ENCODE results near the gene CCDC134. TPM values are rescaled to one million over a fixed set of nuclear protein-coding genes. Genes with fewer than 3 reads are reported as not detected.

The CCDC134 gene
- total RNA-seq, 1 donor from 2014 or later, result 11.3 TPM

- H3K4me1 ChIP-seq (ENCODE audit: insufficient read depth, low read length), result peaks cover 15% of the 10 kb centered on the region
- H3K4me1 Mint-ChIP-seq (ENCODE audit: low read depth, unreplicated experiment), result peaks cover 12% of the 10 kb centered on the region
- no peaks in the 10 kb centered on the region for H3K36me3 Mint-ChIP-seq (ENCODE audit: low read depth, unreplicated experiment)
- FAIRE-seq (no peak), DNase-seq (ENCODE audit: low read depth) (no peak)
- H3K27ac ChIP-seq (ENCODE audit: low read depth, low read length), result peak overlapping the region; percentile 15
- H3K9me3 Mint-ChIP-seq (ENCODE audit: unreplicated experiment), result no peaks in the 10 kb centered on the region
- no peaks in the 10 kb centered on the region for H3K27me3 ChIP-seq (ENCODE audit: insufficient read depth, low read length)
- peaks cover 23% of the 10 kb centered on the region for H3K79me2 ChIP-seq (ENCODE audit: insufficient read depth, low read length)
- H3K27ac Mint-ChIP-seq (ENCODE audit: unreplicated experiment), result no peak overlapping the region
- peak overlapping the region; percentile 97 for H3K4me2 ChIP-seq (ENCODE audit: low read length)
- H3K36me3 ChIP-seq (ENCODE audit: insufficient read depth, low read length), result no peaks in the 10 kb centered on the region
- H4K20me1 ChIP-seq (ENCODE audit: insufficient read depth, low read length), result peaks cover 9% of the 10 kb centered on the region
- peak overlapping the region; percentile 92 for H3K4me3 Mint-ChIP-seq (ENCODE audit: unreplicated experiment)
- no peak for TF ChIP-seq CTCF (IDR thresholded peaks at IDR 0.05; ENCODE audit: insufficient read depth, low read depth, low read length)
- no peak for TF ChIP-seq EZH2 (IDR thresholded peaks at IDR 0.05; ENCODE audit: insufficient read depth, low read length)
- no peaks in the 10 kb centered on the region for H3K9me3 ChIP-seq (ENCODE audit: insufficient read depth, low read depth, low read length)
- H2AFZ ChIP-seq (ENCODE audit: low read depth, low read length), result peak overlapping the region; percentile 94
- peak overlapping the region; percentile 84 for H3K9ac ChIP-seq (ENCODE audit: low read length)
- H3K4me3 ChIP-seq (ENCODE audit: insufficient read depth, low read depth, low read length), result peak overlapping the region; percentile 85
- H3K27me3 Mint-ChIP-seq (ENCODE audit: low read depth, unreplicated experiment), result no peaks in the 10 kb centered on the region
Observed at GRCh38 chr22:41801147-41801819, 804 bp downstream of the CCDC134 start.

GRCh38 chr22:41801886-41802285 is 1.4 kb downstream of the CCDC134 start:
- no peak overlapping the region for H3K27ac Mint-ChIP-seq (ENCODE audit: unreplicated experiment)
- no peaks in the 10 kb centered on the region for H3K36me3 ChIP-seq (ENCODE audit: insufficient read depth, low read length)
- peaks cover 9% of the 10 kb centered on the region for H4K20me1 ChIP-seq (ENCODE audit: insufficient read depth, low read length)
- H3K27me3 ChIP-seq (ENCODE audit: insufficient read depth, low read length), result no peaks in the 10 kb centered on the region
- no peak overlapping the region for H3K27ac ChIP-seq (ENCODE audit: low read depth, low read length)
- no peak overlapping the region for H2AFZ ChIP-seq (ENCODE audit: low read depth, low read length)
- H3K79me2 ChIP-seq (ENCODE audit: insufficient read depth, low read length), result peaks cover 23% of the 10 kb centered on the region
- H3K4me3 Mint-ChIP-seq (ENCODE audit: unreplicated experiment), result peak overlapping the region; percentile 92
- H3K27me3 Mint-ChIP-seq (ENCODE audit: low read depth, unreplicated experiment), result no peaks in the 10 kb centered on the region
- peaks cover 15% of the 10 kb centered on the region for H3K4me1 ChIP-seq (ENCODE audit: insufficient read depth, low read length)
- H3K9me3 Mint-ChIP-seq (ENCODE audit: unreplicated experiment), result no peaks in the 10 kb centered on the region
- no peak for DNase-seq (ENCODE audit: low read depth)
- H3K9me3 ChIP-seq (ENCODE audit: insufficient read depth, low read depth, low read length), result no peaks in the 10 kb centered on the region
- H3K36me3 Mint-ChIP-seq (ENCODE audit: low read depth, unreplicated experiment), result no peaks in the 10 kb centered on the region
- H3K4me2 ChIP-seq (ENCODE audit: low read length), result peak overlapping the region; percentile 97
- no peak overlapping the region for H3K4me3 ChIP-seq (ENCODE audit: insufficient read depth, low read depth, low read length)
- H3K9ac ChIP-seq (ENCODE audit: low read length), result no peak overlapping the region
- H3K4me1 Mint-ChIP-seq (ENCODE audit: low read depth, unreplicated experiment), result peaks cover 12% of the 10 kb centered on the region
- no peak for FAIRE-seq
- TF ChIP-seq CTCF (IDR thresholded peaks at IDR 0.05; ENCODE audit: insufficient read depth, low read depth, low read length) (no peak), EZH2 (IDR thresholded peaks at IDR 0.05; ENCODE audit: insufficient read depth, low read length) (no peak)

- H3K4me1 ChIP-seq (ENCODE audit: insufficient read depth, low read length), result peaks cover 7% of the 10 kb centered on the region
- FAIRE-seq, result no peak
- no peak overlapping the region for H3K4me3 ChIP-seq (ENCODE audit: insufficient read depth, low read depth, low read length)
- H2AFZ ChIP-seq (ENCODE audit: low read depth, low read length), result no peak overlapping the region
- H3K79me2 ChIP-seq (ENCODE audit: insufficient read depth, low read length), result peaks cover 23% of the 10 kb centered on the region
- Mint-ChIP-seq H3K9me3 (ENCODE audit: unreplicated experiment) (no peaks in the 10 kb centered on the region), H3K27ac (ENCODE audit: unreplicated experiment) (no peak overlapping the region), H3K27me3 (ENCODE audit: low read depth, unreplicated experiment) (no peaks in the 10 kb centered on the region), H3K36me3 (ENCODE audit: low read depth, unreplicated experiment) (peaks cover 7% of the 10 kb centered on the region), H3K4me1 (ENCODE audit: low read depth, unreplicated experiment) (peaks cover 10% of the 10 kb centered on the region), H3K4me3 (ENCODE audit: unreplicated experiment) (no peak overlapping the region)
- no peak overlapping the region for H3K27ac ChIP-seq (ENCODE audit: low read depth, low read length)
- H3K36me3 ChIP-seq (ENCODE audit: insufficient read depth, low read length), result no peaks in the 10 kb centered on the region
- H3K9ac ChIP-seq (ENCODE audit: low read length), result no peak overlapping the region
- no peaks in the 10 kb centered on the region for H3K27me3 ChIP-seq (ENCODE audit: insufficient read depth, low read length)
- H3K4me2 ChIP-seq (ENCODE audit: low read length), result no peak overlapping the region
- TF ChIP-seq CTCF (IDR thresholded peaks at IDR 0.05; ENCODE audit: insufficient read depth, low read depth, low read length), result no peak
- TF ChIP-seq EZH2 (IDR thresholded peaks at IDR 0.05; ENCODE audit: insufficient read depth, low read length), result no peak
- peaks cover 16% of the 10 kb centered on the region for H4K20me1 ChIP-seq (ENCODE audit: insufficient read depth, low read length)
- DNase-seq (ENCODE audit: low read depth), result no peak
- no peaks in the 10 kb centered on the region for H3K9me3 ChIP-seq (ENCODE audit: insufficient read depth, low read depth, low read length)
Observed at GRCh38 chr22:41805639-41806038, 5.2 kb downstream of the CCDC134 start.
